Measurements from ENCODE around the gene SOX5. TPM values are rescaled to one million over a fixed set of nuclear protein-coding genes. Genes with fewer than 3 reads are reported as not detected.
A peak's percentile ranks its signal among the peaks of the same experiment; 100 is the strongest.

The SOX5 gene
- total and polyA plus RNA-seq, 2 donors (not counting 1 experiment from before 2014, with no cell fraction given): 9.2 to 32.0 TPM

- DNase-seq (ENCODE audit: low read depth in 2 of 2): no peak
- no peak overlapping the region for H2AFZ ChIP-seq (ENCODE audit: low read length)
- H3K4me3 ChIP-seq (replicated peaks in 1 of 4; ENCODE audit: control extremely low read depth in 1 of 4, insufficient read depth in 1 of 4, low read depth in 3 of 4, low read length in 4 of 4): no peak overlapping the region
- H3K4me1 ChIP-seq (ENCODE audit: control insufficient read depth, extremely low read depth, insufficient read depth, low read length): no peaks in the 10 kb centered on the region
- H3K79me2 ChIP-seq (ENCODE audit: control insufficient read depth, insufficient read depth, low read length): no peaks in the 10 kb centered on the region
- H3K27me3 ChIP-seq (ENCODE audit: control insufficient read depth, insufficient read depth, low read length): no peaks in the 10 kb centered on the region
- H3K4me2 ChIP-seq (ENCODE audit: extremely low read depth, insufficient read depth, low read length): no peak overlapping the region
- H3K9me3 ChIP-seq (ENCODE audit: control insufficient read depth, insufficient read depth, low read depth, low read length): no peaks in the 10 kb centered on the region
- no peaks in the 10 kb centered on the region for H4K20me1 ChIP-seq (ENCODE audit: control insufficient read depth, extremely low read depth, insufficient read depth, low read length)
- H3K27ac ChIP-seq (ENCODE audit: insufficient read depth, low read length): no peak overlapping the region
- TF ChIP-seq EZH2 (IDR thresholded peaks at IDR 0.05; ENCODE audit: low read length, missing control alignments): no peak
- H3K36me3 ChIP-seq (ENCODE audit: control insufficient read depth, insufficient read depth, low read length): no peaks in the 10 kb centered on the region
- no peak overlapping the region for H3K9ac ChIP-seq (ENCODE audit: insufficient read depth, low read length)
Measured at GRCh38 chr12:23911574-23911973, 37.9 kb downstream of the SOX5 start.

GRCh38 chr12:23909551-23909950, 39.9 kb downstream of the SOX5 start:
- no peak overlapping the region for H3K4me2 ChIP-seq (ENCODE audit: extremely low read depth, insufficient read depth, low read length)
- no peak for DNase-seq (ENCODE audit: low read depth in 2 of 2)
- no peak overlapping the region for H3K27ac ChIP-seq (ENCODE audit: insufficient read depth, low read length)
- no peaks in the 10 kb centered on the region for H3K4me1 ChIP-seq (ENCODE audit: control insufficient read depth, extremely low read depth, insufficient read depth, low read length)
- H3K9me3 ChIP-seq (ENCODE audit: control insufficient read depth, insufficient read depth, low read depth, low read length): no peaks in the 10 kb centered on the region
- no peaks in the 10 kb centered on the region for H3K27me3 ChIP-seq (ENCODE audit: control insufficient read depth, insufficient read depth, low read length)
- no peaks in the 10 kb centered on the region for H3K36me3 ChIP-seq (ENCODE audit: control insufficient read depth, insufficient read depth, low read length)
- H3K79me2 ChIP-seq (ENCODE audit: control insufficient read depth, insufficient read depth, low read length): no peaks in the 10 kb centered on the region
- H4K20me1 ChIP-seq (ENCODE audit: control insufficient read depth, extremely low read depth, insufficient read depth, low read length): no peaks in the 10 kb centered on the region
- no peak overlapping the region for H3K4me3 ChIP-seq (replicated peaks in 1 of 4; ENCODE audit: control extremely low read depth in 1 of 4, insufficient read depth in 1 of 4, low read depth in 3 of 4, low read length in 4 of 4)
- TF ChIP-seq CTCF (conservative IDR thresholded peaks at IDR 0.05 in 1 of 2, IDR thresholded peaks at IDR 0.05 in 1 of 2; ENCODE audit: low read depth in 1 of 2, low read length in 2 of 2) (no peak), EZH2 (IDR thresholded peaks at IDR 0.05; ENCODE audit: low read length, missing control alignments) (no peak)
- no peak overlapping the region for H3K9ac ChIP-seq (ENCODE audit: insufficient read depth, low read length)
- no peak overlapping the region for H2AFZ ChIP-seq (ENCODE audit: low read length)

GRCh38 chr12:23906329-23906728, 43.1 kb downstream of the SOX5 start:
- Histone ChIP-seq H3K36me3 (ENCODE audit: control insufficient read depth, insufficient read depth, low read length) (no peaks in the 10 kb centered on the region), H2AFZ (ENCODE audit: low read length) (no peak overlapping the region), H3K4me2 (ENCODE audit: extremely low read depth, insufficient read depth, low read length) (no peak overlapping the region), H3K4me3 (replicated peaks in 1 of 4; ENCODE audit: control extremely low read depth in 1 of 4, insufficient read depth in 1 of 4, low read depth in 3 of 4, low read length in 4 of 4) (no peak overlapping the region), H3K4me1 (ENCODE audit: control insufficient read depth, extremely low read depth, insufficient read depth, low read length) (no peaks in the 10 kb centered on the region), H3K9ac (ENCODE audit: insufficient read depth, low read length) (no peak overlapping the region), H4K20me1 (ENCODE audit: control insufficient read depth, extremely low read depth, insufficient read depth, low read length) (no peaks in the 10 kb centered on the region), H3K27ac (ENCODE audit: insufficient read depth, low read length) (no peak overlapping the region), H3K27me3 (ENCODE audit: control insufficient read depth, insufficient read depth, low read length) (no peaks in the 10 kb centered on the region), H3K79me2 (ENCODE audit: control insufficient read depth, insufficient read depth, low read length) (no peaks in the 10 kb centered on the region), H3K9me3 (ENCODE audit: control insufficient read depth, insufficient read depth, low read depth, low read length) (no peaks in the 10 kb centered on the region)
- TF ChIP-seq CTCF (conservative IDR thresholded peaks at IDR 0.05 in 1 of 2, IDR thresholded peaks at IDR 0.05 in 1 of 2; ENCODE audit: low read depth in 1 of 2, low read length in 2 of 2) (no peak), EZH2 (IDR thresholded peaks at IDR 0.05; ENCODE audit: low read length, missing control alignments) (no peak)
- DNase-seq (ENCODE audit: low read depth in 2 of 2): peak; percentile 6 to 95
